ENCODE data around the gene PRSS33. TPM values are rescaled to one million over a fixed set of nuclear protein-coding genes. Genes with fewer than 3 reads are reported as not detected.

PRSS33 gene
- total RNA-seq, 4 donors from 2014 or later = not detected

DNA sequence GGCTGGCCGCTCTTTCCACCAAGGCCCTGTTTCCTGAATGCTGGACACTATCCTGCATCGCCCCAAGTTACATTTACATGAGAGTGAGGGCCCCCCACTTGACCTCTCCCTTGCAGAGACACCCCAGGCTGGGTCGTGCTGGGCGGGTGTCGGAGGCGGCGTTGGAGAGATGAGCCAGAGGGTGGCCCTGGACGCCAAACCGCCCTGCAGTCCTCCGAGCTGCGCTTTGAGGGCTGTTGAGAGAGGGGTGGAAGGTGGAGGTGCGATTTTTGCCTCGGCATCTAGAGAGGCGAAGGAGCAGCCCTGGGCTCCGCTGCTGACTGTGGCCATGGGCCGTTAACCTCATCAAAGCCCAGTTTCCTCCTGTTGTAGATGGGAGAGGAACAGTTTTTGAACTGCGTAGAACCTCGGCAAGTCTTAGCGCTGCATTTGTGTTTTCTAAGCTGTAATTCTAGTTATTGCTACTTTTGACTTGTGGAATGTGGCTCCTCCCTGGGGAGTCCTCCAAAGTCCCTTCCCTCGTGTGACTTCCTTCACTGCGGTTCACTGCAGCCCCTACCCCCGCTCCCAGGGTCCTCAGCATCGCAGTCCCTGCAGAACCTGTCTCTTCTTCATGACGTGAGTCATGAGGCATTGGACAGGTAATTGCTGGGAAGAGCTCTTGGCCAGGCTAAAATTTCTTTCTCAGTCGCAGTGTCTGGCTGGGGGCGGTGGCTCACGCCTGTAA, 9.3 kb downstream of the PRSS33 start:
- Histone ChIP-seq H3K27me3 (no peaks in the 10 kb centered on the region), H3K36me3 (peaks cover 0 to 26% of the 10 kb centered on the region in 2 donors), H3K27ac (peak overlapping the region; percentile 97 to 100 (median 100)), H3K4me1 (peaks cover 0 to 54% (median 27%) of the 10 kb centered on the region in 3 donors), H3K9me3 (no peaks in the 10 kb centered on the region), H3K4me3 (peak overlapping the region; percentile 95 to 96)
- peak; percentile 24 for ATAC-seq
- TF ChIP-seq, protein P1, sequence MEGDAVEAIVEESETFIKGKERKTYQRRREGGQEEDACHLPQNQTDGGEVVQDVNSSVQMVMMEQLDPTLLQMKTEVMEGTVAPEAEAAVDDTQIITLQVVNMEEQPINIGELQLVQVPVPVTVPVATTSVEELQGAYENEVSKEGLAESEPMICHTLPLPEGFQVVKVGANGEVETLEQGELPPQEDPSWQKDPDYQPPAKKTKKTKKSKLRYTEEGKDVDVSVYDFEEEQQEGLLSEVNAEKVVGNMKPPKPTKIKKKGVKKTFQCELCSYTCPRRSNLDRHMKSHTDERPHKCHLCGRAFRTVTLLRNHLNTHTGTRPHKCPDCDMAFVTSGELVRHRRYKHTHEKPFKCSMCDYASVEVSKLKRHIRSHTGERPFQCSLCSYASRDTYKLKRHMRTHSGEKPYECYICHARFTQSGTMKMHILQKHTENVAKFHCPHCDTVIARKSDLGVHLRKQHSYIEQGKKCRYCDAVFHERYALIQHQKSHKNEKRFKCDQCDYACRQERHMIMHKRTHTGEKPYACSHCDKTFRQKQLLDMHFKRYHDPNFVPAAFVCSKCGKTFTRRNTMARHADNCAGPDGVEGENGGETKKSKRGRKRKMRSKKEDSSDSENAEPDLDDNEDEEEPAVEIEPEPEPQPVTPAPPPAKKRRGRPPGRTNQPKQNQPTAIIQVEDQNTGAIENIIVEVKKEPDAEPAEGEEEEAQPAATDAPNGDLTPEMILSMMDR (IDR thresholded peaks at IDR 0.05) = no peak
- peak in 1 of 2 donors; percentile 18 for TF ChIP-seq POLR2A (IDR thresholded peaks at IDR 0.05)
- WGBS, 2 donors (ENCODE audit: low coverage in 1 of 2) = 10% methylated on average over 7 of the region's 27 CpGs; no CpG with 5 or more reads in 1 of the 2 donors

DNA sequence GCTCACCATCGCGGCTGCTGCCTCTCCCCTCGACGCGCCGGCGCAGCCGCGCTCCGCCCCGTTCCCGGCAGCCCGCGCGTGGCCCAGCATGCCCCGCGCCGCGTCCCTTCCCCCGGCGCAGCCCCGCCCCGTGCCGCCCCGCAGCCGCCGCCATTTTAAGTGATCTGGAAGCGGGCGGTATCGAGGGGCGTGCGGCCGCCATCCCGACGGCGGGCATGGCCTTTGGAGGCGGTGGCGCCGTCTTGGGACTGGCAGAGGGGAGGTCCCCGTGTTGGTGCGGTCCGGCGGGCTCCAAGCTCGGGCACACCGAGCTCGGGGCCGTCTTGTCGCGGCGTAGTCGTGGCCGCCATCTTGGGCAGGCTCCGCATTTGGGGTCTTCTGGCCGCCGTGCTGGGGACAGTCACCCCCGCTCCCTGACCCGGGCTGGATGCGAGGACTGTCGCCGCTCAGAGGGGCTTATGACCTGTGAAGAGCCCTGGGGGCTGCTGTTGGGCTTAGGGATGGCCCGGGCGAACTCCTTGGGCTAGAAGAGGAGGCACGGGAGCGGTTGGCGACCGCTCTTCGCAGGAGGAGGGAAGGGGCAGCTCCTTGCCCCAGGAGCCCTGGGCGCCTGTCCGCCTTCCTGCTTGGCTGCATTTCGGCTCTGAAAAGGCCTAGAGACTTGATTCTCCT, 10.0 kb downstream of the PRSS33 start, which contains the start of gene ELOB:
TSS of gene ELOB (minus strand) at position 50 of the 672 bp plus-strand sequence. CDS start at position 9, 41 bp downstream.
- Histone ChIP-seq H3K9me3 (no peaks in the 10 kb centered on the region), H3K4me1 (peaks cover 0 to 56% (median 27%) of the 10 kb centered on the region in 3 donors), H3K27me3 (no peaks in the 10 kb centered on the region), H3K27ac (peak within 1 kb of the TSS; percentile 97 to 100 (median 100)), H3K36me3 (peaks cover 0 to 32% of the 10 kb centered on the region in 2 donors), H3K4me3 (peak within 1 kb of the TSS; percentile 95 to 96)
- peak; percentile 98 for ATAC-seq
- WGBS, 2 donors (ENCODE audit: low coverage in 1 of 2) = no CpG with 5 or more reads among the region's 70 CpGs
- TF ChIP-seq, protein P1 (IDR thresholded peaks at IDR 0.05) = no peak
- no peak for TF ChIP-seq EP300 (IDR thresholded peaks at IDR 0.05)
- peak; percentile 63 to 65 for TF ChIP-seq POLR2A (IDR thresholded peaks at IDR 0.05)
- peak; percentile 77 for TF ChIP-seq POLR2AphosphoS5 (IDR thresholded peaks at IDR 0.05)

DNA sequence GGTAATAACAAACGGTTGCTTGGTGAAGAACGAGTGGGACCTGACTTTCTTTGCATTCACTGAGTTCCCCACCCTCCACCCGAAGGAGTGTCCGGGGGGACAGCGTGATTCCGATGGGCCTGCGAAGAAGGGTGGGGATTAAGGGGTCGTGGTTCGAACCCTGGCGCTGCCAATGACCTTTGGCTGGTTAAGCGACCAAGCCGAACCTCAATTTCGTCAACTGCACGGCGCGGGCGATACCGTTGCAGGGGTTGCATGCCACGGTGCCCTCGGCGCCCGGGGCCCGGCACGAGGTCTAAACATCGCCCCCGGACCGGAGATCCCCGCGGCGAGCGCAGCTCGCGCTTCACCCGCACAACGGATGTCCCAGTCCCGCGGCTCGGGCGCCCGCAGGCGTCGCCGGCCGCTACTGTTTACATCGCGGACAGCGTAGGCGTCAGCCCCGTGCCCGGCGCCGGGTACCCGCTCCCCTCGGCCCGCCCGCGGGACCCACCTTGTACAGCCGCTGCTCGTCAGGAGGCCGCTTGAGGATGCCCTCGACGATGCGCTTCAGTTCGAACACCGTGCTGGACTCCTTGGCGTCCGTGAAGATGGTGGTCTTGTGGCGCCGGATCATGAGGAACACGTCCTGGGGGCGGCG, 10.7 kb downstream of the PRSS33 start:
- Histone ChIP-seq H3K4me3 (peak overlapping the region; percentile 75 to 96), H3K27ac (peak overlapping the region; percentile 70 to 100 (median 100)), H3K9me3 (no peaks in the 10 kb centered on the region), H3K36me3 (peaks cover 0 to 39% of the 10 kb centered on the region in 2 donors), H3K4me1 (peaks cover 0 to 56% (median 27%) of the 10 kb centered on the region in 3 donors), H3K27me3 (no peaks in the 10 kb centered on the region)
- 2% methylated on average over 18 of the region's 72 CpGs; no CpG with 5 or more reads in 1 of the 2 donors for WGBS, 2 donors (ENCODE audit: low coverage in 1 of 2)
- peak; percentile 42 for ATAC-seq
- TF ChIP-seq POLR2A (IDR thresholded peaks at IDR 0.05) = no peak
- no peak for TF ChIP-seq EP300 (IDR thresholded peaks at IDR 0.05)
- TF ChIP-seq, protein P1 (IDR thresholded peaks at IDR 0.05) = peak in 1 of 4 experiments; percentile 2

DNA sequence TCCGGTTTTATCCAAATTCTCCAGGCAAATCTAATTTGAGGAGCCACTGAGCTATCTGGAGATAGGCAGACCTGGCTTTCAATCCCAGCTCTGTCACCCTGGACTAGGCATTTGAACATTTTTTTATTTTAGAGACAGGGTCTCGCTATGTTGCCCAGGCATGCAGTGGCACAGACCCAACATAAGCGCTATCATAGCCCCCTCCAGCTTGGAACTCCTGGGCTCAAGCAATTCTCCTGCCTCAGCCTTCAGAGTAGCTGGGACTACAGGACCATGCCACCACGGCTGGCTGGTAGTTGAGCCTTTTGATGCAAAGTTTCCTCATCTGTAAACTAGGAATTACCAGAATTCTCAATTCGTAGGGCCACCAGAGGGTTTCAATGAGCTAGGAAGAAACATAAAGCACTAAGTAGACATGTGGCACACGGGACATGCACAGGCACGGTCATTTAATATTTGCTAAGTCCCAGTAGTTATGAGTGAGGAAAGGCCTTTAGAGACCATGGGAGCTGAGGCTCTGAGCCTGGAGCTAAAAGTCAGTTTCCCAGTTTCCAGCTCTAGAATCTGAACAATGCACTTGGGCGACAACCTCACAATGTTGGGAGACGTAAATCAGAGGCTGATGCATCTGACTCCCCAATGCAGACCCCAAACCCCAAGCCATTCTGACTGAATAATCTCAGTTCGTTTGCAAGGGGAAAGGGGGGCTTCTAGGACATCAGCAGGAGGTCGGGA, 11.4 kb downstream of the PRSS33 start:
- H3K9me3 ChIP-seq = no peaks in the 10 kb centered on the region
- ATAC-seq = no peak
- TF ChIP-seq POLR2A (IDR thresholded peaks at IDR 0.05) (no peak), POLR2AphosphoS5 (IDR thresholded peaks at IDR 0.05) (no peak), EP300 (IDR thresholded peaks at IDR 0.05) (no peak)
- TF ChIP-seq, protein P1 (IDR thresholded peaks at IDR 0.05) = no peak
- H3K4me1 ChIP-seq = peaks cover 0 to 60% (median 27%) of the 10 kb centered on the region in 3 donors
- peaks cover 0 to 46% of the 10 kb centered on the region in 2 donors for H3K36me3 ChIP-seq
- peak overlapping the region; percentile 75 to 96 for H3K4me3 ChIP-seq
- 41 to 58% methylated on average over 3 to 5 of the region's 11 CpGs for WGBS, 2 donors (ENCODE audit: low coverage in 1 of 2)
- H3K27ac ChIP-seq = peak overlapping the region in 3 of 4 donors; percentile 100
- H3K27me3 ChIP-seq = no peaks in the 10 kb centered on the region

Measured in gastroesophageal sphincter (tissue), 4 donors.